ENCODE measurements around the gene SCAMP5. TPM values are rescaled to one million over a fixed set of nuclear protein-coding genes. Genes with fewer than 3 reads are reported as not detected.
A peak's percentile ranks its signal among the peaks of the same experiment; 100 is the strongest.

SCAMP5 gene
- total RNA-seq, 1 experiment from 2014 or later: 17.9 TPM

GRCh38 chr15:75051711-75052110 is 56.3 kb downstream of the SCAMP5 start:
- peaks cover 36% of the 10 kb centered on the region for H3F3A ChIP-seq (ENCODE audit: insufficient read depth, low read depth)
- no peaks in the 10 kb centered on the region for H3K27me3 ChIP-seq (ENCODE audit: insufficient read depth, low read depth)
- H3K4me1 ChIP-seq (replicated peaks; ENCODE audit: insufficient read depth): peaks cover 32% of the 10 kb centered on the region
- 0 out of 2 replicates have a peak, but pooled peaks cover 7% of the 10 kb centered on the region for H3K36me3 ChIP-seq (ENCODE audit: low read depth)
- peaks cover 10% of the 10 kb centered on the region; the same call in 1 of the 2 replicates for H3K79me2 ChIP-seq (ENCODE audit: low read depth)
- H2AFZ ChIP-seq: no peak overlapping the region
- no peaks in the 10 kb centered on the region for H3K9me2 ChIP-seq (ENCODE audit: insufficient read depth)
- TF ChIP-seq CTCF (conservative IDR thresholded peaks at IDR 0.05) (no peak), EZH2 (IDR thresholded peaks at IDR 0.05; ENCODE audit: low read depth) (no peak)
- no TSS peak for BruUV-seq (replicated peaks)
- H3K27ac ChIP-seq: no peak overlapping the region
- no peaks in the 10 kb centered on the region for H3K9me3 ChIP-seq (ENCODE audit: insufficient read depth, low read depth)
- H4K20me1 ChIP-seq (ENCODE audit: insufficient read depth): no peaks in the 10 kb centered on the region
- POLR2A ChIA-PET (ENCODE audit: unreplicated experiment): no interaction called here
- CTCF ChIA-PET: no interaction called here
- H3K4me3 ChIP-seq: no peak overlapping the region
- no peak overlapping the region for H3K4me2 ChIP-seq
- intact Hi-C loops (cut with micrococcal nuclease; ENCODE audit: unreplicated experiment): no loop called here
- DNase-seq: no peak

GRCh38 chr15:75052972-75053747 is 57.8 kb downstream of the SCAMP5 start:
- no peak for DNase-seq
- Histone ChIP-seq H3K4me2 (no peak overlapping the region), H3K27me3 (ENCODE audit: insufficient read depth, low read depth) (no peaks in the 10 kb centered on the region), H3K9me3 (ENCODE audit: insufficient read depth, low read depth) (no peaks in the 10 kb centered on the region), H3F3A (ENCODE audit: insufficient read depth, low read depth) (peaks cover 41% of the 10 kb centered on the region; the same call in 1 of the 2 replicates), H3K36me3 (ENCODE audit: low read depth) (0 out of 2 replicates have a peak, but pooled peaks cover 7% of the 10 kb centered on the region), H3K4me1 (replicated peaks; ENCODE audit: insufficient read depth) (peaks cover 32% of the 10 kb centered on the region), H3K27ac (0 out of 2 replicates have a peak overlapping the region, but pooled peaks have one; percentile 20), H3K4me3 (no peak overlapping the region), H3K79me2 (ENCODE audit: low read depth) (peaks cover 4% of the 10 kb centered on the region; the same call in 1 of the 2 replicates), H3K9me2 (ENCODE audit: insufficient read depth) (no peaks in the 10 kb centered on the region), H2AFZ (no peak overlapping the region), H4K20me1 (ENCODE audit: insufficient read depth) (no peaks in the 10 kb centered on the region)
- BruUV-seq (replicated peaks): no TSS peak
- TF ChIP-seq CTCF (conservative IDR thresholded peaks at IDR 0.05): no peak
- TF ChIP-seq EZH2 (IDR thresholded peaks at IDR 0.05; ENCODE audit: low read depth): no peak
- intact Hi-C loops (cut with micrococcal nuclease; ENCODE audit: unreplicated experiment): no loop called here
- ChIA-PET POLR2A (ENCODE audit: unreplicated experiment) (no interaction called here), CTCF (interaction anchor here (0.6 kb wide), 1 partner anchor 9 kb away, joined by 13 read pairs; no protein-coding TSS in a partner anchor)

GRCh38 chr15:75053748-75054125 is 58.4 kb downstream of the SCAMP5 start:
- H3K27ac ChIP-seq: peak overlapping the region; percentile 20; the same call in 1 of the 2 replicates
- H3K4me3 ChIP-seq: no peak overlapping the region
- no peak overlapping the region for H2AFZ ChIP-seq
- peaks cover 34% of the 10 kb centered on the region for H3K4me1 ChIP-seq (replicated peaks; ENCODE audit: insufficient read depth)
- no peaks in the 10 kb centered on the region for H4K20me1 ChIP-seq (ENCODE audit: insufficient read depth)
- intact Hi-C loops (cut with micrococcal nuclease; ENCODE audit: unreplicated experiment): no loop called here
- H3K9me3 ChIP-seq (ENCODE audit: insufficient read depth, low read depth): no peaks in the 10 kb centered on the region
- peaks cover 47% of the 10 kb centered on the region; the same call in 1 of the 2 replicates for H3F3A ChIP-seq (ENCODE audit: insufficient read depth, low read depth)
- 0 out of 2 replicates have a peak, but pooled peaks cover 7% of the 10 kb centered on the region for H3K36me3 ChIP-seq (ENCODE audit: low read depth)
- H3K4me2 ChIP-seq: 0 out of 2 replicates have a peak overlapping the region, but pooled peaks have one; percentile 13
- ChIA-PET CTCF (interaction anchor here (0.6 kb wide), 1 partner anchor 10 kb away, joined by 13 read pairs; no protein-coding TSS in a partner anchor), POLR2A (ENCODE audit: unreplicated experiment) (no interaction called here)
- no peaks in the 10 kb centered on the region; the same call in 1 of the 2 replicates for H3K79me2 ChIP-seq (ENCODE audit: low read depth)
- H3K9me2 ChIP-seq (ENCODE audit: insufficient read depth): no peaks in the 10 kb centered on the region
- no TSS peak for BruUV-seq (replicated peaks)
- H3K27me3 ChIP-seq (ENCODE audit: insufficient read depth, low read depth): no peaks in the 10 kb centered on the region
- TF ChIP-seq EZH2 (IDR thresholded peaks at IDR 0.05; ENCODE audit: low read depth) (no peak), CTCF (conservative IDR thresholded peaks at IDR 0.05) (no peak)
- DNase-seq: no peak
